KBM-7 (cell line): ENCODE measurements around the gene SYTL2.
A peak's percentile ranks its signal among the peaks of the same experiment; 100 is the strongest.

Source experiments
- DNase-seq: peaks from one replicate; pipeline ENCODE4 v3.0.0-alpha.2; 2015
- in situ Hi-C: fragments of 300-500 bp; cut with MboI; formaldehyde crosslinking; loops from 2 replicates; pipeline ENCODE4 v1.14.3; 2020; ENCODE audit warnings: low sequenced_read_pairs, low pct_unique_long_range_greater_than_20kb, mixed read lengths

Gene SYTL2

GRCh38 chr11:85829172-85829571 is 18.2 kb upstream of the SYTL2 start:
- DNase-seq, result no peak
- in situ Hi-C loops, result no loop called here

GRCh38 chr11:85828640-85828978 is 17.7 kb upstream of the SYTL2 start:
- no peak for DNase-seq
- in situ Hi-C loops, result no loop called here

- in situ Hi-C loops, result no loop called here
- no peak for DNase-seq
Measured at GRCh38 chr11:85827748-85828639, 17.1 kb upstream of the SYTL2 start.

DNA sequence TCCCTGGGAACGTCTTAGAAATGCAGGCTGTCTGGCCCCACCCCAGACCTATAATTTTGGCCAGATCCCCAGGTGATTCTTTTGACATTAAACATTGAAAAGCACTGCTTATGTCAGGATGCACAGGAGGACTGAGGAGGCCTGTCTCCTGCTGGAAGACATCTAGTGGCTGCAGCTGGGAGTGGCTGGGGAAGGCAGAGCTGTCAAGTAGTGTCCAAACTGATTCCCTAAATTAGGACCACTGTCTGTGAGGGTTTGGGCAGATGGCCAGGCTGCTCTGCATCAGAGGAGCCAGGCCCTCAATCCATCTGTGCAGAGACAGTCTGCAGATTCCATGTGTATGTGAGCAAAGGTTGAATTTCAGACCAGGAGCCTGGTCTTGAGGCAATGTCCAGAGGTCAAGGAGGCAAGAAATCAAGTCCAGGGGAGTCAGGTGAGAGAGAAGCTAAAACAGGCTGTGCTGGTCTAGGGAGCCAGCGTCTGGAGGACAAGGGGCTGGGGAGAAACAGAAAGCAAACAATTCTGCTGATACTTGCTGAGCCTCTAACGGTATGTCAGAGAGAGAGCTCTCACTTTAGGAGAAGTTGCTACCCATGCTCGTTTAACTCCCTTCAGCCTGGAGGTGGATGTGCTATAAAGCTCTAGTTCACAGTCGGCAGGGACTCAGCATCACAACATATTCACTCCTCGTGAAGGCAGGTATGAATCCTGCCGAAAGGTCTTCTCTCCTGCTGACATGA is 15.3 kb upstream of the SYTL2 start:
- DNase-seq, result peak; percentile 23

GRCh38 chr11:85825616-85826015 is 14.7 kb upstream of the SYTL2 start:
- no peak for DNase-seq
- in situ Hi-C loops, result no loop called here

More for the DNA sequence above, 15.3 kb upstream of the SYTL2 start:
- in situ Hi-C loops, result no loop called here

DNA sequence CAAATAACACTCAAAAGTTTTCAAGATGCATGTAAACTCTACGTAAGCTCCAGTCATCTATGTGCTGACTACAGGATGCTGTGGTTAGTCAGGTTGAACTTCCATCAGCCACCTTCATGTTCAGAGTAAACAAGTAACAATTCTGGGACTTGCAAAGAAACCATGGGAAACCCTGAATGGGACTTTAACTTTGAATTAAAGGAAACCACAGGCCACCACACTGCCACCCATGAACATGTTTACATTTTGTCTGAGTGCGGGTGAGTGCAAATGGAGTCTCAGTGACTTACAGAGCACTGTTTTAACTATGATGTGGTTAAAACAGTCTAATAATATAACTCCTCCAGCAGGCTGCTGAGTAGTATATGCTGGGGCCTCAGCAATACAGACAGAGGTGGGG is 12.9 kb upstream of the SYTL2 start:
- DNase-seq, result no peak
- in situ Hi-C loops, result no loop called here

DNA sequence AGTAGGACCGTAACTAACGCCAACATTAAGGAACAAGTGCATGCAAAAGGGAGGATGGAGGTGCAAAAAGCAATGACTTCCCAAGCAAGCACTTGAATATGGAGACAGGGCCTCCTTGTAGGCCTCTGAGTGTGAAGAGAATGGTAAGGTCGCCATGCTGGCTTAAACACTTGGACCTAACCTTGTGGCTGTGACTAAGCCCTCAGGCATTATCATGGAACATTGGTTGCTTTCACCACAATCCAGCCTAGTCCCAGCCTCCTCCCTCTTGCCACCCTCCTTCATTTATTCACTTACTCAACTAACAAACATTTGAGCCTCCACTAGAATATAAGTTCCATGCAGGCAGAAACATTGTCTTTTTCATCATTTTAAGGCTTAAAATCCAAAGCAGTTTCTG is 11.9 kb upstream of the SYTL2 start:
- in situ Hi-C loops, result no loop called here
- no peak for DNase-seq

GRCh38 chr11:85821636-85822035 is 10.7 kb upstream of the SYTL2 start:
- in situ Hi-C loops, result no loop called here
- DNase-seq, result no peak

DNA sequence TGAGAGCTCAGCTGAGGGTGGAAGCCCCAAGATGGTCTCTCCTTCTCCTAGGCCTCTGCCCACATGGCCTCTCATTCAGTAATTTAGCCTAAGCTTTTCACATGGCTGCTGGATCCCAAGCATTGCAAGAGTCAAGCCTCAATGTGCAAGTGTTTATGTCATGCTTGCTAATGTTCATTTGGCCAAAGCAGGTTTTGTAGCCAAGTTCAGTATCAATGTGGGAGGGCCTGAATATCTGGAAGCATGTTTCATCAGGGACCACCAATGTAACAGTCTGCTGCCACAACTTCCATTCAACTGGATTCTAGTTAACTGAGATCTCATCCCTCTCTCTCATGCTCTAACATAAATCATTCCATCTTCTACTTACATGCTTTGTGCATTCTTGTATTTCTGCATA is 8.5 kb upstream of the SYTL2 start:
- DNase-seq, result no peak
- in situ Hi-C loops, result no loop called here

DNA sequence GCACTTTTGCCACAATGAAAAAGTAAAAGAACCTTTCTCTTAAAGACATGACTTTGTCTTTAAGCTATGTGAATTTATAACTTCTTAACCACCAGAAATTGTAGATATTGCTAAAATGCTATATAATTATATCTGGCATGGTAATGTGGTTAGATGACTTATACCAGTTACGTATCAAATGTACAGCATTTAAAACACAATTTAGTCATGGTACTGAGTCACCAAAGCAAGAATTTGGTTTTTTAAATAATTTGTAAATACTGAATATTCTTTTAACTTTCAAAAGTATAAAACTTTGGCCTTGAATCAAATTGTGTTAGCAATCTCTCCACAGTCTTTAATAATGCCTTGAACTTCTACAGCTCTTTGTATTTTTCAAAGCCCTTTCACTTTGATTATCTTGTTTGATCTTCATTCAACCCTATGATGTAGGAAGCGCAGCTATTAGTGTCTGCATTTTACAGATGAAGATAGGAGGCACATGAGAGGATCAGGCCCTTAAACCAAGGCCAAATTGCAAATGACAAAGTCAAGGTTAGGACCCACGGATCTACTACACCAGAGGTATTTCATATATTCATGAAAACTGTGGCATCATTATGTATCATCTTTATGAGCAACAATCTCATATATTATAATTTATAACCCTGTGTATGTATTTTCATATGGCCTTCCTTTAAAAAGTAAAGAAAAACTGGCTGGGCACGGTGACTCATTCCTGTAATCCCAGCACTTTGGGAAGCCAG is 4.4 kb upstream of the SYTL2 start:
- in situ Hi-C loops, result no loop called here

GRCh38 chr11:85813721-85814120 is 2.8 kb upstream of the SYTL2 start:
- in situ Hi-C loops, result no loop called here
- no peak for DNase-seq

More for the DNA sequence above, 4.4 kb upstream of the SYTL2 start:
- no peak for DNase-seq

- in situ Hi-C loops, result no loop called here
Measured at GRCh38 chr11:85811624-85812023, 683 bp upstream of the SYTL2 start.

GRCh38 chr11:85810521-85810870 is 445 bp downstream of the SYTL2 start:
- in situ Hi-C loops, result no loop called here
- no peak for DNase-seq

More at GRCh38 chr11:85811624-85812023, 683 bp upstream of the SYTL2 start:
- no peak for DNase-seq

- in situ Hi-C loops, result no loop called here
- peak; percentile 39 for DNase-seq
Measured at GRCh38 chr11:85809863-85810262, 1.1 kb downstream of the SYTL2 start.

- in situ Hi-C loops, result no loop called here
- no peak for DNase-seq
Measured at GRCh38 chr11:85809191-85809590, 1.8 kb downstream of the SYTL2 start.

DNA sequence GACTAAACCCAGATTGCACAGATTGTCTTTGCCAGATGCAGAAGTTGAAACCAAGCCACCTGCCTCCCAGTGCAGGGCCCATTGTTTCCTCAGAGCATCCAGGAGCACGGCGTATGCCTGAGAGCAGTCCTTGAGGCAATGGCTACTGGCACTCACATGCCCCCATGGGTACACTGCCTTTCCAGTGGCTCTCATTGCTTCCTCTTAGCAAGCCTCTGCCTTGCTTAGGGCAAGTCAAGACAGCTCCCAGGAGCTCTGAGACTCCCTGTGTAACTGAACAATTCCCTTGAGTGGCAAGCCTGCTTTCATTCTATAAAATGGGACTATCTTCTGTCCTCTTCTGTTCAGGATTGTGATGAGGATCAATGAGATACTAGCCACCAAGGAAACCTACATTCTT is 4.1 kb downstream of the SYTL2 start:
- DNase-seq, result peak; percentile 14
- in situ Hi-C loops, result no loop called here

- DNase-seq, result no peak
- in situ Hi-C loops, result no loop called here
Measured at GRCh38 chr11:85806016-85806415, 4.9 kb downstream of the SYTL2 start.

DNA sequence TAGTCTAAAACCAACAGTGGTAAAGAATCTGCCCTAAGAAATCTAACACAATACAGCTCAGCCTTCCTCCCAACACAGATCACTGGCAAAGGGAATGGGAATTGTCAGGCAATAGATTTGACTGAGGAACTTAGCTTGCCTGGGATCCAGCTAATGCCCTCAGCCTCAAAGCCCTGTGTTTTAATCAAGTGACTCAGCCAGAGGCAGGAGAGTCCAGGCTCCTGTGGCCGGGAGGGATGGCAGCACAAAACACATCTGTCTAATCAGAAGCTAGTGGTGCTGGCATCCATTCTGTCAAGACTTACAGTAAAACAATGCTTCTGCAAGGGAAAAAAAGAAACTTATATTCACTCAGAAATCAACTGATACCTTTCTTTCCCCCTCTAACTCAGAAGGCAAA is 5.6 kb downstream of the SYTL2 start:
- in situ Hi-C loops, result no loop called here
- DNase-seq, result no peak

DNA sequence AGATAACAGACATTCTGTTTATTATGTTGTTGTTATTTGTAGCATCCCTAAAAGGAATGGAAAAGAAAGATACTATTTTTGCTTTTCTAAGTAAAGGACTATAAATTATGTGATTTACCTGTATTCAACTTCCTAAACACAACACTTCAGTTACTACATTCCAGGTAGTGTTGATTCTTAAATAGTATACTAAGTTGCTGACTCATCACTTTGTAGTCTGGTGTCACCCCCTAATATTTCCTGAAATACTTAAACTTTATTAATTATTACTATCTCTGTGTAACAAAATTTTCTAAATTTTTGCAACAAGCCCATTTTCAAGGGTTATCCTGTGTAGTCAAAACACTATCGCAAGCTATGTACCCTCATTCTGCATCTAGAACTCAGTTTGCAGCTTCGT is 7.0 kb downstream of the SYTL2 start:
- no peak for DNase-seq
- in situ Hi-C loops, result no loop called here

- in situ Hi-C loops, result no loop called here
- DNase-seq, result no peak
Measured at GRCh38 chr11:85803303-85803702, 7.6 kb downstream of the SYTL2 start.
